ENCODE results near the gene SEMA3G.

GRCh38 chr3:52450489-52451236 lies 5.8 kb upstream of the SEMA3G start:
- TF ChIP-seq, protein P1, sequence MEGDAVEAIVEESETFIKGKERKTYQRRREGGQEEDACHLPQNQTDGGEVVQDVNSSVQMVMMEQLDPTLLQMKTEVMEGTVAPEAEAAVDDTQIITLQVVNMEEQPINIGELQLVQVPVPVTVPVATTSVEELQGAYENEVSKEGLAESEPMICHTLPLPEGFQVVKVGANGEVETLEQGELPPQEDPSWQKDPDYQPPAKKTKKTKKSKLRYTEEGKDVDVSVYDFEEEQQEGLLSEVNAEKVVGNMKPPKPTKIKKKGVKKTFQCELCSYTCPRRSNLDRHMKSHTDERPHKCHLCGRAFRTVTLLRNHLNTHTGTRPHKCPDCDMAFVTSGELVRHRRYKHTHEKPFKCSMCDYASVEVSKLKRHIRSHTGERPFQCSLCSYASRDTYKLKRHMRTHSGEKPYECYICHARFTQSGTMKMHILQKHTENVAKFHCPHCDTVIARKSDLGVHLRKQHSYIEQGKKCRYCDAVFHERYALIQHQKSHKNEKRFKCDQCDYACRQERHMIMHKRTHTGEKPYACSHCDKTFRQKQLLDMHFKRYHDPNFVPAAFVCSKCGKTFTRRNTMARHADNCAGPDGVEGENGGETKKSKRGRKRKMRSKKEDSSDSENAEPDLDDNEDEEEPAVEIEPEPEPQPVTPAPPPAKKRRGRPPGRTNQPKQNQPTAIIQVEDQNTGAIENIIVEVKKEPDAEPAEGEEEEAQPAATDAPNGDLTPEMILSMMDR (conservative IDR thresholded peaks at IDR 0.05 in 1 of 2, IDR thresholded peaks at IDR 0.05 in 1 of 2; ENCODE audit: low read depth in 1 of 2, low read length in 2 of 2) = no peak
- no peak for TF ChIP-seq EZH2 (IDR thresholded peaks at IDR 0.05; ENCODE audit: low read length, missing control alignments)
